ENCODE data around the gene PDZK1IP1. TPM values are rescaled to one million over a fixed set of nuclear protein-coding genes. Genes with fewer than 3 reads are reported as not detected.

Gene PDZK1IP1
- total and polyA plus RNA-seq, 2 experiments from 2014 or later = not detected

GRCh38 chr1:47219001-47219400, 29.2 kb upstream of the PDZK1IP1 start:
- DNase-seq = no peak
- no peaks in the 10 kb centered on the region for H3F3A ChIP-seq (ENCODE audit: insufficient read depth)
- H3K27ac ChIP-seq = no peak overlapping the region
- H2AFZ ChIP-seq = no peak overlapping the region
- H3K9ac ChIP-seq = no peak overlapping the region
- H3K4me3 ChIP-seq = no peak overlapping the region
- H3K36me3 ChIP-seq (ENCODE audit: low read depth) = no peaks in the 10 kb centered on the region
- no peak overlapping the region for H3K4me2 ChIP-seq (ENCODE audit: unreplicated experiment)
- no peak for TF ChIP-seq EZH2phosphoT487 (IDR thresholded peaks at IDR 0.05; ENCODE audit: insufficient read depth, low read depth)
- in situ Hi-C loops (cut with MboI) = no loop called here
- peaks cover 24% of the 10 kb centered on the region for H3K27me3 ChIP-seq (replicated peaks; ENCODE audit: insufficient read depth)
- H3K9me2 ChIP-seq (ENCODE audit: insufficient read depth) = no peaks in the 10 kb centered on the region
- no peaks in the 10 kb centered on the region for H3K9me3 ChIP-seq (ENCODE audit: low read depth)
- H4K20me1 ChIP-seq (ENCODE audit: insufficient read depth) = no peaks in the 10 kb centered on the region
- 40 to 41% methylated on average over 4 of the region's 4 CpGs for WGBS, 2 experiments (ENCODE audit: low coverage in 1 of 2, low lambda C conversion rate in 2 of 2, missing lambda C conversion rate in 2 of 2)
- no peaks in the 10 kb centered on the region for H3K79me2 ChIP-seq (ENCODE audit: insufficient read depth)
- no peaks in the 10 kb centered on the region for H3K4me1 ChIP-seq (ENCODE audit: insufficient read depth)

- H3K27me3 ChIP-seq (replicated peaks; ENCODE audit: insufficient read depth) = no peaks in the 10 kb centered on the region; the same call in none of the 2 replicates
- 86 to 89% methylated on average over 12 of the region's 12 CpGs for WGBS, 2 experiments (ENCODE audit: low coverage in 1 of 2, low lambda C conversion rate in 2 of 2, missing lambda C conversion rate in 2 of 2)
- no peak overlapping the region for H3K9ac ChIP-seq
- no peaks in the 10 kb centered on the region for H3K79me2 ChIP-seq (ENCODE audit: insufficient read depth)
- H3F3A ChIP-seq (ENCODE audit: insufficient read depth) = no peaks in the 10 kb centered on the region
- H3K36me3 ChIP-seq (ENCODE audit: low read depth) = no peaks in the 10 kb centered on the region
- no peak overlapping the region for H2AFZ ChIP-seq
- TF ChIP-seq EZH2phosphoT487 (IDR thresholded peaks at IDR 0.05; ENCODE audit: insufficient read depth, low read depth) = no peak
- TF ChIP-seq EZH2 (IDR thresholded peaks at IDR 0.05; ENCODE audit: insufficient read depth, poor library complexity, severe bottlenecking) = no peak
- no peak overlapping the region for H3K4me2 ChIP-seq (ENCODE audit: unreplicated experiment)
- in situ Hi-C loops (cut with MboI) = no loop called here
- H3K9me2 ChIP-seq (ENCODE audit: insufficient read depth) = no peaks in the 10 kb centered on the region
- H3K9me3 ChIP-seq (ENCODE audit: low read depth) = no peaks in the 10 kb centered on the region
- H3K27ac ChIP-seq = no peak overlapping the region
- H3K4me3 ChIP-seq = no peak overlapping the region
- no peaks in the 10 kb centered on the region for H4K20me1 ChIP-seq (ENCODE audit: insufficient read depth)
- no peak for DNase-seq
- no peaks in the 10 kb centered on the region for H3K4me1 ChIP-seq (ENCODE audit: insufficient read depth)
Observed at GRCh38 chr1:47216278-47217059, 26.6 kb upstream of the PDZK1IP1 start.

- in situ Hi-C loops (cut with MboI) = no loop called here
- Histone ChIP-seq H3K79me2 (ENCODE audit: insufficient read depth) (no peaks in the 10 kb centered on the region), H4K20me1 (ENCODE audit: insufficient read depth) (no peaks in the 10 kb centered on the region), H3K27ac (no peak overlapping the region), H3K9ac (no peak overlapping the region), H3K9me2 (ENCODE audit: insufficient read depth) (no peaks in the 10 kb centered on the region), H3F3A (ENCODE audit: insufficient read depth) (no peaks in the 10 kb centered on the region), H3K4me2 (ENCODE audit: unreplicated experiment) (no peak overlapping the region), H3K27me3 (replicated peaks; ENCODE audit: insufficient read depth) (no peaks in the 10 kb centered on the region; the same call in none of the 2 replicates), H3K36me3 (ENCODE audit: low read depth) (no peaks in the 10 kb centered on the region), H3K4me1 (ENCODE audit: insufficient read depth) (no peaks in the 10 kb centered on the region), H3K9me3 (ENCODE audit: low read depth) (no peaks in the 10 kb centered on the region), H2AFZ (no peak overlapping the region), H3K4me3 (no peak overlapping the region)
- 86 to 90% methylated on average over 4 of the region's 4 CpGs for WGBS, 2 experiments (ENCODE audit: low coverage in 1 of 2, low lambda C conversion rate in 2 of 2, missing lambda C conversion rate in 2 of 2)
- TF ChIP-seq EZH2phosphoT487 (IDR thresholded peaks at IDR 0.05; ENCODE audit: insufficient read depth, low read depth) (no peak), EZH2 (IDR thresholded peaks at IDR 0.05; ENCODE audit: insufficient read depth, poor library complexity, severe bottlenecking) (no peak)
- no peak for DNase-seq
Observed at GRCh38 chr1:47215713-47216112, 25.9 kb upstream of the PDZK1IP1 start.

- DNase-seq = no peak
- in situ Hi-C loops (cut with MboI) = no loop called here
- H3K79me2 ChIP-seq (ENCODE audit: insufficient read depth) = no peaks in the 10 kb centered on the region
- H2AFZ ChIP-seq = no peak overlapping the region
- H3F3A ChIP-seq (ENCODE audit: insufficient read depth) = no peaks in the 10 kb centered on the region
- no peaks in the 10 kb centered on the region; the same call in 1 of the 2 replicates for H3K27me3 ChIP-seq (replicated peaks; ENCODE audit: insufficient read depth)
- no peak overlapping the region for H3K27ac ChIP-seq
- no peak overlapping the region for H3K4me2 ChIP-seq (ENCODE audit: unreplicated experiment)
- H4K20me1 ChIP-seq (ENCODE audit: insufficient read depth) = no peaks in the 10 kb centered on the region
- H3K4me1 ChIP-seq (ENCODE audit: insufficient read depth) = no peaks in the 10 kb centered on the region
- no peaks in the 10 kb centered on the region for H3K9me3 ChIP-seq (ENCODE audit: low read depth)
- H3K36me3 ChIP-seq (ENCODE audit: low read depth) = no peaks in the 10 kb centered on the region
- TF ChIP-seq EZH2phosphoT487 (IDR thresholded peaks at IDR 0.05; ENCODE audit: insufficient read depth, low read depth) (no peak), EZH2 (IDR thresholded peaks at IDR 0.05; ENCODE audit: insufficient read depth, poor library complexity, severe bottlenecking) (no peak)
- no peak overlapping the region for H3K9ac ChIP-seq
- no peaks in the 10 kb centered on the region for H3K9me2 ChIP-seq (ENCODE audit: insufficient read depth)
- WGBS, 2 experiments (ENCODE audit: low coverage in 1 of 2, low lambda C conversion rate in 2 of 2, missing lambda C conversion rate in 2 of 2) = 69 to 70% methylated on average over 3 of the region's 3 CpGs
- no peak overlapping the region for H3K4me3 ChIP-seq
Observed at GRCh38 chr1:47214549-47214948, 24.7 kb upstream of the PDZK1IP1 start.

Measured in GM23248 (cell line).